Measurements from ENCODE around the gene TUBB6. TPM values are rescaled to one million over a fixed set of nuclear protein-coding genes. Genes with fewer than 3 reads are reported as not detected.

TUBB6 gene
- total RNA-seq, 1 experiment from 2014 or later, result 125 TPM

GRCh38 chr18:12334863-12335262 is 26.8 kb downstream of the TUBB6 start:
- Histone ChIP-seq H3K27ac (ENCODE audit: low read length) (no peak overlapping the region), H3K9me3 (ENCODE audit: control insufficient read depth, insufficient read depth, low read depth, low read length) (no peaks in the 10 kb centered on the region), H3K27me3 (ENCODE audit: control insufficient read depth, insufficient read depth, low read length) (no peaks in the 10 kb centered on the region), H3K36me3 (ENCODE audit: control insufficient read depth, insufficient read depth, low read length) (no peaks in the 10 kb centered on the region), H3K4me1 (ENCODE audit: control insufficient read depth, insufficient read depth, low read length) (peaks cover 3% of the 10 kb centered on the region; the same call in 1 of the 2 replicates), H3K4me3 (ENCODE audit: low read depth in 2 of 2, low read length in 2 of 2) (no peak overlapping the region)
- in situ Hi-C loops (cut with HindIII; ENCODE audit: low pct_unique_long_range_greater_than_20kb, low sequenced_read_pairs) (no loop called here), intact Hi-C loops (cut with micrococcal nuclease; ENCODE audit: unreplicated experiment) (no loop called here)
- TF ChIP-seq POLR2AphosphoS5 (IDR thresholded peaks at IDR 0.05; ENCODE audit: low read depth, low read length) (no peak), TCF7L2 (IDR thresholded peaks at IDR 0.05; ENCODE audit: low read depth, low read length) (no peak), REST (IDR thresholded peaks at IDR 0.05; ENCODE audit: insufficient read depth in 1 of 2, low read depth in 2 of 2, low read length in 1 of 2) (no peak), CTCF (IDR thresholded peaks at IDR 0.05) (no peak)
- BruUV-seq (replicated peaks), result no TSS peak
- DNase-seq (ENCODE audit: low read depth, low spot score) (no peak), ATAC-seq (no peak)
- ChIA-PET CTCF (no interaction called here), POLR2A (no interaction called here)

- H3K36me3 ChIP-seq (ENCODE audit: control insufficient read depth, insufficient read depth, low read length), result no peaks in the 10 kb centered on the region
- in situ Hi-C loops (cut with HindIII; ENCODE audit: low pct_unique_long_range_greater_than_20kb, low sequenced_read_pairs), result no loop called here
- intact Hi-C loops (cut with micrococcal nuclease; ENCODE audit: unreplicated experiment), result no loop called here
- ChIA-PET POLR2A (no interaction called here), CTCF (no interaction called here)
- DNase-seq (ENCODE audit: low read depth, low spot score) (no peak), ATAC-seq (no peak)
- no peaks in the 10 kb centered on the region for H3K9me3 ChIP-seq (ENCODE audit: control insufficient read depth, insufficient read depth, low read depth, low read length)
- peaks cover 3% of the 10 kb centered on the region; the same call in 1 of the 2 replicates for H3K4me1 ChIP-seq (ENCODE audit: control insufficient read depth, insufficient read depth, low read length)
- TF ChIP-seq POLR2AphosphoS5 (IDR thresholded peaks at IDR 0.05; ENCODE audit: low read depth, low read length) (no peak), TCF7L2 (IDR thresholded peaks at IDR 0.05; ENCODE audit: low read depth, low read length) (no peak), CTCF (IDR thresholded peaks at IDR 0.05) (no peak), SIN3A (IDR thresholded peaks at IDR 0.05; ENCODE audit: borderline replicate concordance, insufficient read depth, low read depth, low read length) (no peak), REST (IDR thresholded peaks at IDR 0.05; ENCODE audit: insufficient read depth in 1 of 2, low read depth in 2 of 2, low read length in 1 of 2) (no peak)
- H3K4me3 ChIP-seq (ENCODE audit: low read depth in 2 of 2, low read length in 2 of 2), result no peak overlapping the region
- no peaks in the 10 kb centered on the region for H3K27me3 ChIP-seq (ENCODE audit: control insufficient read depth, insufficient read depth, low read length)
- H3K27ac ChIP-seq (ENCODE audit: low read length), result no peak overlapping the region
- BruUV-seq (replicated peaks), result TSS peak; percentile 43
Observed at GRCh38 chr18:12335503-12335902, 27.5 kb downstream of the TUBB6 start.

All from Panc1 (cell line).